Pancreas (tissue), 10 donors: Measurements from ENCODE around the gene STKLD1. TPM values are rescaled to one million over a fixed set of nuclear protein-coding genes. Genes with fewer than 3 reads are reported as not detected.

ENCODE experiments used
- ATAC-seq, 4 donors: fragments of 200-7000 bp; cut with Tn5 transposase; one replicate each; pipeline versions ENCODE4 v1.8.0 to v1.9.1; 2020; ENCODE audit warnings: mild to moderate bottlenecking in 4 of 4, moderate library complexity in 4 of 4
- DNase-seq, 6 donors: peaks; one replicate each; pipeline ENCODE4 v3.0.0-alpha.2; 2020
- FAIRE-seq: peaks from 2 replicates; lab custom pipeline; 2012; peaks lifted over from hg19 to GRCh38; lab: Jason Lieb, UNC
- H3K27ac ChIP-seq, 4 donors: fragments of 200-600 bp; sonication (generic); 1 replicate in 3 of 4; 2 replicates in 1 of 4; pipeline versions ENCODE4 v1.5.0 to v1.8.0; 2020
- H3K27me3 ChIP-seq, 4 donors: fragments of 200-600 bp; one replicate each; pipeline ENCODE4 v1.8.0; 2021
- H3K36me3 ChIP-seq, 3 donors: fragments of 200-600 bp; sonication (generic) in 1 of 3; one replicate each; pipeline versions ENCODE4 v1.5.0 to v1.8.0; 2020 to 2021
- H3K4me1 ChIP-seq, 3 donors: fragments of 200-600 bp; one replicate each; pipeline ENCODE4 v1.8.0; 2021
- H3K4me3 ChIP-seq, 4 donors: fragments of 200-600 bp; sonication (generic) in 2 of 4; one replicate each; pipeline versions ENCODE4 v1.5.0 to v1.8.0; 2020 to 2021
- H3K9me3 ChIP-seq, 4 donors: fragments of 200-600 bp; one replicate each; pipeline ENCODE4 v1.8.0; 2021
- WGBS, 2 donors: extraction: QIAGEN DNeasy Blood & Tissue Kit; methylation state at CpG; one replicate each; pipeline ENCODE4 v1.1.7; 2013; 5-methylcytosine and 5-hydroxymethylcytosine counted together
- intact Hi-C, 3 donors: fragments of 100-400 bp; cut with DNase I; formaldehyde crosslinking; loops; one replicate each; pipeline versions ENCODE4 v1.11.1 to v1.14.2; 2022
- polyA plus RNA-seq, 2 donors: library from polyadenylated mRNA; stranded (reverse); fragments of 200-250 nt; gene quantifications; one replicate each; pipeline ENCODE4 v1.2.3, GENCODE V29; 2013
- total RNA-seq, 6 donors: library from RNA; stranded (reverse); fragmentation: NEBNext Ultra II Directional in 4 of 6; extraction: Animal tissue kit (Norgen Biotek cat#: 25700) in 4 of 6; gene quantifications; one replicate each; pipeline versions ENCODE4 v1.2.1 to v1.2.4, GENCODE V29; 2021 to 2023
- TF ChIP-seq, protein P1 (sequence below), 4 donors: fragments of 200-600 bp; sonication (generic) in 3 of 4; IDR thresholded peaks; one replicate each; pipeline versions ENCODE4 v1.5.0 to v1.8.0; 2021; ENCODE audit warnings: antibody characterized with exemption in 4 of 4
- donor health status: healthy with polysubstance abuse.
- donor health status: DM: no; HTN: no; CAD: no; lungs with moderate emphysema.
- donor health status: DM: no; HTN: no; CAD: no.
- donor health status: control.
- donor health status: control.
- donor health status: Bipolar disorder and iron deficiency.
- donor health status: DM: yes; HTN: yes; CAD: no.
- donor health status: DM: no; HTN: no; CAD: no.
- donor health status: DM: no; HTN: no; CAD: no.
- donor health status: DM: yes; HTN: yes; CAD: no.

Gene STKLD1
- total and polyA plus RNA-seq, 8 donors, result 0.31 to 3.1 (median 0.76) TPM

DNA sequence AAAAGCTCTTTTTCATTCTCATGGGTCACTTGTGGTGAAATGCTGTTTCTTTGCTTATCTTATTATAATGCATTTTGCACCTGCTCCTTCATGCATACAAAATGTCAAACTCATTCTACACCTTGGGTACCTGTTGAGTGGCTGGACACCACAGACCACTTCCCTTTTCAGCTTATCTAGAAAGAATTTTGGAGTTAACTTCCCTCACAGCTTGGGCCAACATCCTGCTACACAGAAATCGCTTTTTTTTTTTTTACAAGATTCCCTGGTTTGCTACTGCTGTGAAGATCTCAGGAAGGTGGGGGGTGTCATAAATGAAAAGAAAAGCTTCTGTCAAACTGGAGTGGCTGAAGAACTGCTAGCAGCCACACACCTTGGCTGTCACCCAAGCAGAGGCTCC, 39.0 kb downstream of the STKLD1 start:
- H3K27ac ChIP-seq, result no peak overlapping the region
- H3K27me3 ChIP-seq, result no peaks in the 10 kb centered on the region
- 61 to 71% methylated on average over 1 of the region's 1 CpG for WGBS, 2 donors
- TF ChIP-seq, protein P1, sequence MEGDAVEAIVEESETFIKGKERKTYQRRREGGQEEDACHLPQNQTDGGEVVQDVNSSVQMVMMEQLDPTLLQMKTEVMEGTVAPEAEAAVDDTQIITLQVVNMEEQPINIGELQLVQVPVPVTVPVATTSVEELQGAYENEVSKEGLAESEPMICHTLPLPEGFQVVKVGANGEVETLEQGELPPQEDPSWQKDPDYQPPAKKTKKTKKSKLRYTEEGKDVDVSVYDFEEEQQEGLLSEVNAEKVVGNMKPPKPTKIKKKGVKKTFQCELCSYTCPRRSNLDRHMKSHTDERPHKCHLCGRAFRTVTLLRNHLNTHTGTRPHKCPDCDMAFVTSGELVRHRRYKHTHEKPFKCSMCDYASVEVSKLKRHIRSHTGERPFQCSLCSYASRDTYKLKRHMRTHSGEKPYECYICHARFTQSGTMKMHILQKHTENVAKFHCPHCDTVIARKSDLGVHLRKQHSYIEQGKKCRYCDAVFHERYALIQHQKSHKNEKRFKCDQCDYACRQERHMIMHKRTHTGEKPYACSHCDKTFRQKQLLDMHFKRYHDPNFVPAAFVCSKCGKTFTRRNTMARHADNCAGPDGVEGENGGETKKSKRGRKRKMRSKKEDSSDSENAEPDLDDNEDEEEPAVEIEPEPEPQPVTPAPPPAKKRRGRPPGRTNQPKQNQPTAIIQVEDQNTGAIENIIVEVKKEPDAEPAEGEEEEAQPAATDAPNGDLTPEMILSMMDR (IDR thresholded peaks at IDR 0.05), result no peak
- DNase-seq (no peak), ATAC-seq (no peak), FAIRE-seq (no peak)
- peaks cover 3 to 31% (median 13%) of the 10 kb centered on the region in 3 donors for H3K36me3 ChIP-seq
- intact Hi-C loops, result no loop called here
- H3K4me3 ChIP-seq, result no peak overlapping the region
- no peaks in the 10 kb centered on the region for H3K9me3 ChIP-seq
- H3K4me1 ChIP-seq, result peaks cover 9 to 14% (median 11%) of the 10 kb centered on the region in 3 donors

DNA sequence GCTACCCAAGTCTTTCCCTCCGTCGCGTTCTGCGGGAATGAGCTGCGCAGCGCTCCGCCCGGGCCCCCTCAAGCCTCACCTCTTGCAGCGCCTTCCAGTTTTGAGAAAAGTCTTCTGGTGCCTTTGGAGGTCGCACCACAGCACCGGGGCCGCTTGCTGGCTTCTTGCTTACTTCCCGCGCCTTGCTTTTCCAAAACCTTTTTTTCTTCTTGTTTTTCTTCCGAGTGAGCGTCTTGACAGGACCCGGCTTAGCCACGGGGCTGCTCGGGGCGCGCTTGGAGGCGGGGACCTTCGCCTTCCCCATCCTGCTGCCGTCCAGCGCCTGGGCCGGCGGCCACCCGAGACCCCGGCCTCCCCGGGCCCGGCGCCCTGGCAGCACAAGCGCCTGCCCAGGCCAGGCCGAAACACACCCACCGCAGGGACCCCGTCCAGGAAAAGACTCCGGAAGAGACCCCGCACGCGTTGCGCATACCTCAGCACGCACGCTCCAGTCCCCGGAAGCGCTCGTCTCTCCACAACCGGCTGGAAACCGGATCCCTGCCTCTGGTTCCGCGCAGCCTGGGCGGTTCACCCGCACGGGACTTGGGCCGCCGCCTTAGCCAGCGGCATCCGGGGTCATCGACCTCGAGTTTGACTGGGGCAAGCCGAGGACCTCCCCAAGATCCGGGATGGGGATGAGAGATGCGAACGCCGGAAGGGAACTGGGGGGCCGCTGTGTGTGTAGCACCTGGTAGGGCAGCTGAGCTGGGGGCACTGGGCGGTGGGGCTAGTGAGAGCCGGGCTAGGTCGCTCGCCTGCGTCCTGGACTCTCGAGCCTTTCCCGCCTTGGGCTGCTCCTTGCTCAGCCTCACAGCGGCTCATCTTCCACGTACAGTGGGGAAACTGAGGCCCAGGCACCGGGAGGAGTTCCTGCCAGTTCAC, 41.6 kb downstream of the STKLD1 start, which contains the start of gene REXO4:
REXO4 (minus strand) TSS at position 470 of the 921 bp plus-strand sequence; CDS start at position 304, 166 bp downstream.
- ATAC-seq, result peak; percentile 94 to 96 (median 96)
- WGBS, 2 donors, result 1 to 3% methylated on average over 74 to 75 of the region's 75 CpGs
- TF ChIP-seq, protein P1 (IDR thresholded peaks at IDR 0.05), result no peak
- H3K27ac ChIP-seq, result peak within 1 kb of the TSS; percentile 63 to 85 (median 76)
- peak within 1 kb of the TSS; percentile 64 to 94 (median 84) for H3K4me3 ChIP-seq
- H3K27me3 ChIP-seq, result no peaks in the 10 kb centered on the region
- H3K4me1 ChIP-seq, result peaks cover 9 to 14% (median 11%) of the 10 kb centered on the region in 3 donors
- H3K9me3 ChIP-seq, result no peaks in the 10 kb centered on the region
- intact Hi-C loops, result no loop called here
- peaks cover 3 to 7% (median 4%) of the 10 kb centered on the region in 3 donors for H3K36me3 ChIP-seq
- peak; percentile 72 to 93 (median 80) for DNase-seq
- no peak for FAIRE-seq

DNA sequence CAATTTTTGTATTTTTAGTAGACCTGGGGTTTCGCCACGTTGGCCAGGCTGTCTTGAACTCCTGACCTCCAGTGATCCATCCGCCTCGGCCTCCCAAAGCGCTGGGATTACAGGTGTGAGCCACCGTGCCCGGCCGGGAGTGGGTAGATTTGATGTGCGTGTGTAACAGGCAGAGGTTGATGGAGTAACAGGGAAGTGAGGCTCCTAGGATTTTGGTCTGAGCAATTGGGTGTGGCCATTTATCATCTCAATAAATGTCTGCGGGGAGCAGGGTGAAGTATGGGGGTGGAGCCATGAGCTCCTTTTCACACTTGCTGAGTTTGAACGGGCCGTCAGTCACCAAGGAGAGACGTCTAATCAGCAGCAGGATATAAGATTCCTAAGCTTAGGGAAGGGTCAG, 42.8 kb downstream of the STKLD1 start:
- Histone ChIP-seq H3K4me1 (peaks cover 9 to 14% (median 11%) of the 10 kb centered on the region in 3 donors), H3K9me3 (no peaks in the 10 kb centered on the region), H3K27me3 (no peaks in the 10 kb centered on the region), H3K4me3 (peak overlapping the region in 1 of 4 donors; percentile 64), H3K36me3 (peaks cover 0 to 3% (median 0%) of the 10 kb centered on the region in 3 donors), H3K27ac (no peak overlapping the region)
- intact Hi-C loops, result no loop called here
- no peak for FAIRE-seq
- ATAC-seq, result no peak
- TF ChIP-seq, protein P1 (IDR thresholded peaks at IDR 0.05), result no peak
- WGBS, 2 donors, result 50 to 63% methylated on average over 13 of the region's 13 CpGs
- no peak for DNase-seq

DNA sequence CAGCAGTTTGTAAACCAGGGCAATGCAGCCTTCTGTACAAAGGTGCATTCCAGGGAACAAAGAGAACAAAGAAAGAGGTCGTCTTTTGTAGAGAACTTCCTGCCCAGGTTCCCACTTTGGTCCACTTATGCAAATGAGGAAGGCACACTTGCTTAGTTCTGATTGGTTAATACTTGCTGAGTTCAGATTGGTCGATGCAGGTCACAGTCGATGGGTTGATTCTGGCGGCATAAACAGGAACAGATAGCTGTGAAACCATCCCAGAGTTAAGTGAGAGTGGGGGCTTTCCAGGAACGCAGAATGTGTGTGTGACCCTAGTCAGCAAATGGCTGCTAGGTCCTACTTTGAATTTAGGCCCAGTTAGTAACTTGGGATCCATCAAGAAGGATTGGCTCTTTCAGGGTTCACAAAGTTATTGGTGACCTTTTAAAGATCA, 44.2 kb downstream of the STKLD1 start:
- WGBS, 2 donors, result 66 to 72% methylated on average over 5 of the region's 5 CpGs
- intact Hi-C loops, result no loop called here
- Histone ChIP-seq H3K27me3 (no peaks in the 10 kb centered on the region), H3K4me1 (peaks cover 9 to 14% (median 11%) of the 10 kb centered on the region in 3 donors), H3K27ac (no peak overlapping the region), H3K36me3 (no peaks in the 10 kb centered on the region), H3K9me3 (no peaks in the 10 kb centered on the region), H3K4me3 (no peak overlapping the region)
- DNase-seq (no peak), FAIRE-seq (no peak), ATAC-seq (no peak)
- TF ChIP-seq, protein P1 (IDR thresholded peaks at IDR 0.05), result no peak
